ENCODE results near the gene FETUB. TPM values are rescaled to one million over a fixed set of nuclear protein-coding genes. Genes with fewer than 3 reads are reported as not detected.

FETUB gene
- polyA plus RNA-seq, 2 of the 4 experiments (the other 2 are of a cell fraction), result 0.06 to 0.10 TPM

DNA sequence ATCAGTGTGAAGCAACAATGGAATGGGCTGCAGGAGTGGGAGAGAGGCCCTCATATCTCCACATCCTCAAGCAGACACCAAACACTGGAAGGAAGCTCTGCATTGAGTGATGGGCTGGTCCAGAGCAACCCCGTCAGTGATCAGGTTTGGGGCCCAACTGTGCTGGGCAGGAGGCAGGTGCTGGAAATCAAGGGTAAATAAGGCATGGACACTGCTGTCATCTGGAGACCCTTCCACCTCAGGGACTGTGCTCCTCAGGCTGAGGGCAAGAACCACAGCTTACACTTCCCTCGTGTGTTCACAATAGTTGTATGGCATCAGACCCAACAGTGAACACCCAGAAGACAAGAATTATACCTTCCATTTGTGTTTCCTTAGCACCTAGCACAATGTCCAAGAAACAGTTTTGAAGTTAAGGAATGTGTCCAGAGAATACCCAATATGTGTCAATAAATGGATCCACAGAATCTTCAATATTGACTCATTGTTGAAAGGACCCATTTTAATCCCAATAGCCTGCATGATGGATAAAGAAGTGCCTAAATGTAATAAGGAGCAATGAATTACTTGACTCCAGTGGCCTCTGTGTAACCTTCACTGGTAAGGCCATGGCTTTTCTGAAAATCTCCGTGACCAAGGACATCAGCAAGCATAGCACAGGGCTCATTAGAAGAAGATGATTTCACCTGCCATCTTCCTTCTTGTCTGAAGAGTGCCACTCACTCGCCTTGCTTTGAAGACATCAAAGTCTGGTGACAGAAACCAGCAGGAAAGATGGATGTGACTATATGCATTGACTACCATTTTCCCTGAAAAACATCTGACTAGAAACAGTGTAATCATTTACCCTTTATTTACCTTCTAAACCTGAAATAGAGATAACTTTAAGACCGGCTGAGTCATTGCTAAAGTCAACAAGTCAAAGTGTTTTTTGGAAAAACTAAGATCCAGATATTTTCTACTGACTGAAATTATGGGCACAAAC is 34.3 kb upstream of the FETUB start:
- CTCF ChIA-PET, result interaction anchor here (1.3 to 4.5 kb wide), 2 partner anchors 9 to 10 kb away, joined by 4 to 38 read pairs; no protein-coding TSS in a partner anchor
- peak overlapping the region; percentile 25 to 61; a peak in 2 of 6 replicates for H3K27ac ChIP-seq
- WGBS (ENCODE audit: missing lambda C conversion rate), result 47% methylated on average over 4 of the region's 5 CpGs
- peak in 1 of 2 experiments; percentile 29 for DNase-seq (ENCODE audit: low read depth in 1 of 2, low spot score in 1 of 2)
- peak in 1 of 2 experiments; percentile 66; a peak in 3 of 6 replicates for ATAC-seq
- TF ChIP-seq EHMT2 (IDR thresholded peaks at IDR 0.05; ENCODE audit: low read depth) (0 out of 2 replicates have a peak, but pooled peaks have one; percentile 5), JUNB (IDR thresholded peaks at IDR 0.05) (peak; percentile 47), GATA3 (IDR thresholded peaks at IDR 0.05; ENCODE audit: borderline replicate concordance) (peak; percentile 34; the same call in 1 of the 2 replicates), FOSL2 (IDR thresholded peaks at IDR 0.05) (peak; percentile 35; the same call in 1 of the 2 replicates), FOSL2 (CRISPR knock-in tag; IDR thresholded peaks at IDR 0.05) (peak; percentile 76), CHD4 (IDR thresholded peaks at IDR 0.05; ENCODE audit: borderline replicate concordance) (no peak), SMC3 (IDR thresholded peaks at IDR 0.05) (no peak), HOXB13 (CRISPR knock-in tag; IDR thresholded peaks at IDR 0.05; ENCODE audit: low read depth) (no peak)
- no peaks in the 10 kb centered on the region for H3K9me3 ChIP-seq
- POLR2A ChIA-PET, result no interaction called here
- H3K4me3 ChIP-seq, result no peak overlapping the region
- no peak for FAIRE-seq
- peak overlapping the region; percentile 56 for H3K4me2 ChIP-seq
- H3K4me1 ChIP-seq, result peaks cover 19% of the 10 kb centered on the region

DNA sequence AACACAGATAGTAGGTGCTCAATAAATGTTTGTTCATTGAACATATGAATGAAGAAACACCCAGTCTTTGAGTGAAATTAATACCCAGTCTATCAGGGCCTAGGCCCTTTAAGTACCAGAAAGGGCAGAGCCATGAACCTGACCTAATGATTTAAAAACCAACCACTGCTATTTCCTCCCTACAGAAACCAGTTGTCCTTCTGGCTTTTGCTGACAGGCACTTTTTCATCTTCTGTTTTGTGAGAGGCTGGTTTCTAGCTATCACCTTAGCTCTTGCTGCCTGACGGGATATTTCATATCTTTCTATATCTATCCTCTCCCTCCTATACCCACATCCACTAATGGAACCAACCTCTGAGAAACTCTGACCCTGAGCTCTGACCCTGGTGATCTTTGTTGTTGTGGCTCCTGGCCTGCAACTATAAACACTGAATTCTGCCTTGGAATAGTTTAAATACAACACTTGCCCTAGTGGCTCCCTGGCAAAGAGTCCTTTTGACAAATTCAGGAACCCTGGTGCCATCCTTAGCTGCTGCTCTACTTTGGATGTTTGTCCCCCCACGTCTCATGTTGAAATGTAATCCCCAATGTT is 31.5 kb upstream of the FETUB start:
- H3K4me2 ChIP-seq, result no peak overlapping the region
- no peak overlapping the region for H3K27ac ChIP-seq
- H3K4me3 ChIP-seq, result no peak overlapping the region
- ATAC-seq, result no peak
- WGBS (ENCODE audit: missing lambda C conversion rate), result 86% methylated on average over 2 of the region's 2 CpGs
- DNase-seq (ENCODE audit: low read depth in 1 of 2, low spot score in 1 of 2), result no peak
- ChIA-PET CTCF (interaction anchor here (0.7 to 3.2 kb wide), 8 partner anchors 8 to 626 kb away, joined by 3 to 14 read pairs (median 4); no protein-coding TSS in a partner anchor), POLR2A (no interaction called here)
- H3K4me1 ChIP-seq, result peaks cover 19% of the 10 kb centered on the region
- no peaks in the 10 kb centered on the region for H3K9me3 ChIP-seq
- FAIRE-seq, result no peak
- no peak for TF ChIP-seq SREBF2 (IDR thresholded peaks at IDR 0.05)
- peak; percentile 27 for TF ChIP-seq MAFK (IDR thresholded peaks at IDR 0.05; ENCODE audit: partially characterized antibody)

DNA sequence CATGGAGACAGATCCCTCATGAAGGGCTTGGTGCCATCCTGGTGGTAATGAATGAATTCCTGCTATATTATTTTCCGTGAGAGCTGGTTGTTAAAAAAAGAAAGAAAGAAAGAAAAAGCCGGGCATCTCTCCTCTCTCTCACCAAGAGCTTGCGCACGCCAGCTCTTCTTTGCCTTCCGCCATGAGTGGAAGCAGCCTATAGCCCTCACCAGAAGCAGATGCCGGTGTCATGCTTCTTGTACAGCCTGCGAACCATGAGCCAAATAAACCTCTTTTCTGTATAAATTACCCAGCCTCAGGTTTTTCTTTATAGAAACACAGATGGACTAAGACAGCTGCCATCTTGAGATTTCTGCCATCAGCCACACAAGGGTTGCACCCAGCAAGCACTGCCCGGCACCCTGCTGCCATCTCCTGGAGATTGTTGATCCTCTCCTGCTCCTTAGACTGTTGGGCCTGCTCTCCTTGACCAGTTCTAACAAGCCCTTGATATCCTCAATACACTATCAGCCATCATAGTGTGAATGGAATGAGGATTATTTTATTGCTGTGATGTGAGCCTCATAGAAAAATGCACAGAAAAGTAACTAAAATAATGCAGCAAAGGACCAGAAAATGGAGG is 30.8 kb upstream of the FETUB start:
- FAIRE-seq, result no peak
- Histone ChIP-seq H3K4me2 (no peak overlapping the region), H3K9me3 (no peaks in the 10 kb centered on the region), H3K27ac (no peak overlapping the region), H3K4me1 (peaks cover 19% of the 10 kb centered on the region), H3K4me3 (no peak overlapping the region)
- DNase-seq (ENCODE audit: low read depth in 1 of 2, low spot score in 1 of 2), result peak in 1 of 2 experiments; percentile 41
- CTCF ChIA-PET, result interaction anchor here (0.8 to 3.2 kb wide), 7 partner anchors 8 to 627 kb away, joined by 3 to 14 read pairs (median 5); no protein-coding TSS in a partner anchor
- peak in 1 of 2 experiments; percentile 79; a peak in 3 of 6 replicates for ATAC-seq
- 80% methylated on average over 8 of the region's 8 CpGs for WGBS (ENCODE audit: missing lambda C conversion rate)
- POLR2A ChIA-PET, result no interaction called here
- TF ChIP-seq EHMT2 (IDR thresholded peaks at IDR 0.05; ENCODE audit: low read depth) (no peak), RAD21 (conservative IDR thresholded peaks at IDR 0.05 in 1 of 2, IDR thresholded peaks at IDR 0.05 in 1 of 2) (peak in 1 of 2 experiments; percentile 38; a peak in 2 of 5 replicates)

DNA sequence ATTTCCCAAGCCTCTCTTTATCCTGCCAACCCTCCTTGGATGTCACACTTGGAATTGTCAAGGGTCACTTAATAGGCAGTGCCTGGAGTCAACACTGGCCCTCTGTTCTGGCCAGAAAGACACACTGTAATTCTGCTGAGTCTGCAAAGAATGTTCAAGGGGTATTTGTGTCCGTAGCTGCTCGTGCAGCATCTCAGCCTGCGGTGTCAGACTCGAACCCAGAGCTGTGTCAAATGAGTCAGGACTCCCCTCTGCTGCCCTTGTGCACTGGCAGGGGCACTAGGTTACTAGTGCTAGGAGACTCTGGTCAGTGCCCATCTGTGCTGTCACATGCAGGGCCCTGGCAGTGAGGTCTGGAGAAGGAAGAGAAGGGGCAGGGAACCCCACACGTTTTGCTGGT is 28.1 kb upstream of the FETUB start:
- WGBS (ENCODE audit: missing lambda C conversion rate), result 49% methylated on average over 5 of the region's 5 CpGs
- POLR2A ChIA-PET, result interaction anchor here (1.0 kb wide), 1 partner anchor 171 kb away, joined by 3 read pairs; the partner anchor contains the start of gene EIF4A2

More for the DNA sequence above, 28.1 kb upstream of the FETUB start:
- ATAC-seq (no peak), DNase-seq (ENCODE audit: low read depth in 1 of 2, low spot score in 1 of 2) (no peak), FAIRE-seq (no peak)
- no peak overlapping the region for H3K4me3 ChIP-seq
- TF ChIP-seq MYC (IDR thresholded peaks at IDR 0.05; ENCODE audit: borderline replicate concordance, low read length) (no peak), CBX8 (IDR thresholded peaks at IDR 0.05) (no peak), NPAS2 (CRISPR knock-in tag; IDR thresholded peaks at IDR 0.05; ENCODE audit: borderline replicate concordance) (no peak), TP53 (CRISPR knock-in tag; IDR thresholded peaks at IDR 0.05) (no peak), ZSCAN20 (CRISPR knock-in tag; IDR thresholded peaks at IDR 0.05) (no peak), POLR2A (IDR thresholded peaks at IDR 0.05; ENCODE audit: low read length) (no peak), RAD21 (conservative IDR thresholded peaks at IDR 0.05 in 1 of 2, IDR thresholded peaks at IDR 0.05 in 1 of 2) (no peak), MAFK (IDR thresholded peaks at IDR 0.05; ENCODE audit: partially characterized antibody) (peak; percentile 88)
- TF ChIP-seq, protein P1, sequence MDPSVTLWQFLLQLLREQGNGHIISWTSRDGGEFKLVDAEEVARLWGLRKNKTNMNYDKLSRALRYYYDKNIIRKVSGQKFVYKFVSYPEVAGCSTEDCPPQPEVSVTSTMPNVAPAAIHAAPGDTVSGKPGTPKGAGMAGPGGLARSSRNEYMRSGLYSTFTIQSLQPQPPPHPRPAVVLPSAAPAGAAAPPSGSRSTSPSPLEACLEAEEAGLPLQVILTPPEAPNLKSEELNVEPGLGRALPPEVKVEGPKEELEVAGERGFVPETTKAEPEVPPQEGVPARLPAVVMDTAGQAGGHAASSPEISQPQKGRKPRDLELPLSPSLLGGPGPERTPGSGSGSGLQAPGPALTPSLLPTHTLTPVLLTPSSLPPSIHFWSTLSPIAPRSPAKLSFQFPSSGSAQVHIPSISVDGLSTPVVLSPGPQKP (IDR thresholded peaks at IDR 0.05; ENCODE audit: low read depth, low read length), result no peak
- CTCF ChIA-PET, result interaction anchor here (0.6 to 1.5 kb wide), 5 partner anchors 9 to 19 kb away, joined by 3 to 7 read pairs (median 3); no protein-coding TSS in a partner anchor
- no peaks in the 10 kb centered on the region for H3K9me3 ChIP-seq
- H3K27ac ChIP-seq, result no peak overlapping the region
- no peak overlapping the region for H3K4me2 ChIP-seq
- H3K4me1 ChIP-seq, result peaks cover 7% of the 10 kb centered on the region
